Activated CD4-positive, alpha-beta T cell treated with anti-CD3 and anti-CD28 coated beads for 48 hours (primary cell): ENCODE results near the gene KCNT1.

Experiments
- DNase-seq: peaks from one replicate; pipeline ENCODE4 v3.0.0-alpha.2; 2020

The KCNT1 gene

DNA sequence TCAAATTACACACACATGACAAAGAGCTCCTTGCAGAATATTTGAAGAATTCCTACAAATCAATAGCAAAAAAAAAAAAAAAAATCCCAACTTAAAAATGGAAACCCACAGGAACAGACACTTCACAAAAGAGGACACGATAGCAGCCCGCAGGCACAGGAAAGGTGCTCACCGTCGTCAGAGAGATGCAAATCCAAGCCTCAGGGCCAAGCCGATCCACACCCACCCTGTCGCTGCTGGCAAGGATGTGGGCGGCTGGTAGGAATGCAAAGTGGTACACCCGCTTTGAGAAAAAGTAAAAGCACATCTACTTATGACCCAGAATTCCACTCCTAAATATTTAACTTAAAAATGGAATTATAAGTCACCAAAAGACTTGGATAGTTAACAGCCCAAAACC lies 28.0 kb upstream of the KCNT1 start:
- DNase-seq = no peak

DNA sequence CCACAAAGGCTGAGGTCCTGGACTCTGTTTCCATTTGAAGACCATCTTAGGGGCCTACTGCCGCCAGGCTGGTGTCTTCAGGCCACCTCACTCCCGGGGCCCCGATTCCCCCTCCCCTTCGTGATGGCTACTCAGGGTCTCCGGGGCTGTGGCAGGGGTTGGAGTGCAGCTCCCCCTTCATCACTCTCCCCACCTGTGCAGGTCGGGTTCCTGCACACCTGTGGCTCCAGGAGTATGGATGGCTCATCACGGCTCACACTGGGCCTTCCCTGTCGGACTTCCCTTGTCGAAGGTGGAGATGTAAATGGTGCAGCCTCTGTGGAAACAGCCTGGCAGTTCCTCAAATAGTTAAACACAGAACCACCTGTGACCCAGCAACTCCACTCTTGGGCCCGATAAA lies 27.0 kb upstream of the KCNT1 start:
- DNase-seq = no peak

DNA sequence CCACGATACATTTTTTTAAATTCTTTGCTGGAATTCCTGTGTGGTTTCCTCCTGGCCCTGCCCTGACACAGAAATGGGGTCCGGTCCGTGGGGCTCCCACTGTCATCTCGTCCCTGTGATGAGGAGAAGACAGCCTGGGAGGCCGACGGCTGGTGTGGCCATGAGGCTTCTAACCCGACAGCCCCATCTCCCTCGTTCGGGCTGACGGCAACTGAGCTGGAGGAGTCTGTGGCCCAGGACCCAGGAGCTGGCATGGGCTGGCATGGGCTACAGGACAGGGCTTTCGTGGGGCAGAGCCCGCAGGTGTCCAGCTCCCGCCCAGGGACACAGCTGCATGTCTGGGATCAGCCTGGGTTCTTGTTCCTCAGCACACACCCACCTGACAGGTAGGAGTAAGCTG lies 25.1 kb upstream of the KCNT1 start:
- DNase-seq = no peak

DNA sequence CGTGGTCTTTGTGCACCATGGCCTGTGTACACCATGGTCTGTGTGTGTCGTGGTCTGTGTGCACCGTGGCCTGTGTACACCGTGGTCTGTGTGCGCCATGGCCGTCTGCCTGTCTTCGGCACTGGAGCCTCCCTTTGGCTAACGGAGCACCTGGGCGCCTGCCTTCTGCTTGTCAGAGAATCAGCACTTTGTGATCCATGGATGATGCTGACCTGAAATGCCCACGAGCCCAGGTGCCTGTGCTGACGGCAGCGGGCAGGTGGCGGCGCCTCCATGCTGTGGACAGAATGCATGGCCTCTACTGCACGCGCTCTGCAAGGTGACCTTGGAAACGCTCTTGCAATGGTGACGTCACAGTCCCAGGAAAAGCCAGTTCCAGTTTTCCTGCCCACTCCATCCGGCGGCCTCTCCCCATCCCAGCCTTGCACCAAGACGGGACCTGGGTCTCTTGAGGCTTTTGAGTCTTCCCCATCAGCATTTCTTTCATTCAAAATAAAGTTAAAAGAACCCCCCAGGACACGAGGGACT lies 24.3 kb upstream of the KCNT1 start:
- no peak for DNase-seq

DNA sequence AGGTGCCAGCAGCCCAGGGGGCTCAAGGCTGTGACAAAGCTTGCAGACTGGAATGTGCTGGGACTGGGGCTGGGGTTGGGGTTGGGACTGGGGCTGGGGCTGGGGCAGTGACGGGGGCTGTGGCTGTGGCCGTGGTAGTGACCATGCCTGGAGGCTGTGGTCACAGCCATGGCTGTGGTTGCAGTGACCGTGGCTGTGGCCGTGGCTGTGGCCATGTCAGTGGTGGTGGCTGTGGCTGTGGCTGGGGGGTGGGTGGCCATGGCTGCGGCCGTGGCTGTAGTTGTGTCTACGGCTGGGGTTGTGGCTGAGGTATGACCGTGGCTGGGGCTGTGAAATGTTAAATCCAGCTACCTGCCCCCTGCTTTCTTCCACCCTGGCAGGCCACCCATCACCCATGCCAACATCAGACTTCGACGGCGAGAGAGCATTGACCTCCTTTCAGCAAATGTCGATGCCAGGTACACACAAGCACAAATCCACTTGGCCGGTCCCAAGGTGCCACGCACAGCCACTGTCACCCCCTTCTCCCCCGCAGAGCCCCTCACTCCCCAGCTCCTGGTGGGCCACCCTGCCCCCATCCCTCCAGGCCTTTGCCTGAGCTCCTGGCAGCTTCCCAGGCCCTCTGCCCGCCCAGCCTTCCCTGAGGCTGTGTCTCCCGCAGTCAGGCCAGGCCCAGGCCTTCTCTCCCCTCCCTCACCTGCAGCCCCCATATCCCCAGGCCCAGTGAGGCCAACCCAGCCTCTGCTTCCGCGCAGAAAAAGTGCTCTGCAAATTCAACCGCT lies 23.6 kb upstream of the KCNT1 start:
- no peak for DNase-seq

DNA sequence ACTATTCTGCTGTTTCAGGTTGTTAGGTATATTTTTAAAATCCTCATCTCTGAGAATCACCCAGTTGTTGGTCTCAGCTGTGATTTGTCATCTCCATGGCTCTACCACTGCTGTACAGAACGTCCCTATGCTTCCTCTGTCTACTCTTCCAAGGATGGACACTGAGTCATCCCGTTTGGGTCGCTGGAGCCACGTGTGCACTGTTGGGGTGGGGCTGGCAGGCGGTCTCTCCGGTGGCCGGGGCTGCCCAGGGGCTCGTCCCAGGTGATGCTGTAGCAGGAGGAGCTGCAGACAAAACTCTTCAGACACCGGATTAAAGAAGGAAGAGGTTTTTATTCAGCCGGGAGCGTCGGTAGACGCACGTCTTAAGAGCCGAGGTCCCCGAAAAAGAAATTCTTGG lies 21.9 kb upstream of the KCNT1 start:
- DNase-seq = no peak

DNA sequence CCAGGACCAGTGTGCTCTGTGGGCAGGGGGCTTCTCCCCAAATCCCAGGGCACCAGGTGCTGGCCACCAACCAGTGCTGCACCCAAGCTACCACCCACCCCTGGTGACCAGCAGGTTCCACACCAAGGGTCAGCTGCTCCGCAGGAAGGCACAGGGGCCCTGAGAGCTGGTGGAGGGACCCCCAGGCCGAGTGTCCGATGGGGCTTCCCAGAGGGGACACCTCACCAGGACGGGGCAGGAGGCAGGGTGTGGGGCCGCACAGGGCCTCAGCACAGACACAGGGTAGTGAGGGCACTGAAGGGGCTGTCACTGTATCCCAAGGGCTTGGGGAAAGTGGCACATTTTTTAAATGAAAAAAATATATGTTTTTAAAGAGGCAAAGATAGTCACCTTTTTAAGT lies 20.8 kb upstream of the KCNT1 start:
- DNase-seq = no peak

DNA sequence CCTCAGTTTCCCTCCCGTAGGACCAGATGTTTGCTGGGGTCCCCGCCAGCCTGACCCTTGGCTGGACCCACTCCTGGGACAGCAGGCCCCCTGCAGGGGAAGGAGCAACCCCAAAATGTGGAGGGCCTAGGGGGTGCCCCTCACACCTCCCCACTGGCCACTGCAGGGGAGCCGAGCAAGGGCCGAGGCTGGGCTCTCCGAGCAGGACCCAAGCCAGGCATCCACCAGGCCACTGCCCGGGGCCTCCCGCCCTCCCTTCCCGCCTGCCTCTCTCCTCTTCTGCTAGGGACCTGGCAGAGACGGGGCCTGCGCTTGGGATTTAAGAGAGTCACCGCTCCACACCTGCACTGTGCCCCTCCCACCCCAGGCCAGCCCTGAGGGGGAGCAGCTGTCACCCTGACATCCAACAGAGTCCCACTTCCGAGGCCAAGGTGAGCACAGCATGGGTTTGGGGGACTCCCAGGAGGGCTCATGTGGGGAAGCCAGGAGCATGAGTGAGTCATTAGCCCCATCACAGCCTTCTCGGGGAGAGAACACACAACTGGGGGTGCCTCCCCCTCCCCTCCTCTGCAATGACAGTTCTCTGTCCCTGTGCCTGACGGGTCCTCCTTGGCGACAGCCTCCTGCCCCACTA lies 18.5 kb upstream of the KCNT1 start:
- DNase-seq = no peak

DNA sequence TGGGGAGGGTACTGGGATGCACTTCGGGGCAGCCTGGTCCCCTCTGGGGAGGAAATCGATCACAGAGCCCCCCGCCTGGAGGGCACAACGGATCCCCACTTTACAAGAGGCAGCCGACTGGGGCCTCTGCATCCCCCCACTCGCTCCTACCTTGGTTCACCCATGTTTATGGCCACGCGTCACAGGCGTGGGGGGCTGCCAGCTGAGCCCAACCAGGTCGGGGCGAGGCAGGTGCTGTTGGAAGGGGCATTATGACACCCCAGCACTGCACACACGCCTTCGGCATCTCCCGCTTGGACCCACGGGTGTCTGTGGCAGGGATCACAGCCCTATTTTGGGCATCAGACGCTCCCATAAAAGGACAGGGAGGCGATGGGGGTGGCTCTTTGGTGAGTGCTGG lies 17.3 kb upstream of the KCNT1 start:
- no peak for DNase-seq

DNA sequence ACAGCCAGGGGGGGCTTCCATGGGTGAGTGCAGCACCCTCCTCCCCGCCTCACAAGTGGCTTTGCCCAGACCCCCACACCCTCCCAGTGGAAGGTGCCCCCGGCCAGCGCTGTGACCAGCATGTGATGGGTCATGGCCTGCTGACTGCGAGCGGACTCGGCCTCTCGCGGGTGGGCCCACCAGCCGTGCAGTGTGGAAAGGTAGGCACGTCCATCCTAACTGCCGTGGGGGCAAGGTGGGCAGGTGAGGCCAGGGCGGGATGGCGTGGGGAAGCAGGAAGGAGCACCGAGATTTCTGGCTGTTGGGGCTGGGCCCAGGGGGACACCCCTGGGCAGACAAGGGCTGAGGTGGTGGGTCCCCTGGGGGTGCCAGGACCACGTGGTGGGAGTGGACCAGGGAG lies 14.8 kb upstream of the KCNT1 start:
- no peak for DNase-seq

DNA sequence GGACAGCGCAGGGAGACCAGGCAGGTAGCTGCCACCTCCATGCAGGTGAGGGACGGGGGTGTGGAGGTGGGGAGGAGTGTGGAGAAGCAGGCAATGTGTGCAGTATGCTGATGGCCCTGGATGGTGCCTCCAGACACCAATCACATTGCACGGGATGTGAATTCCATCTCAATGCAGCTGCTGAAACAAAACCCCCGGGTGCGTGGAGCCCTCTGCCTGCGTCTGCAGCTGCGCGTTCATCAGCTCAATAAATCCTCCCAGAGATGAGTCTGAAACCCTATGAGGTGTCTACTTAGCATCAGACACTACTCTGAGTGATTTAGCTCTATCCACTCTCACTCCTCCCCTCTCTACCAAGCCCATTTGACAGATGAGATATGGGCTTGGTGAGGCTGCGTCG lies 13.0 kb upstream of the KCNT1 start:
- DNase-seq = no peak

DNA sequence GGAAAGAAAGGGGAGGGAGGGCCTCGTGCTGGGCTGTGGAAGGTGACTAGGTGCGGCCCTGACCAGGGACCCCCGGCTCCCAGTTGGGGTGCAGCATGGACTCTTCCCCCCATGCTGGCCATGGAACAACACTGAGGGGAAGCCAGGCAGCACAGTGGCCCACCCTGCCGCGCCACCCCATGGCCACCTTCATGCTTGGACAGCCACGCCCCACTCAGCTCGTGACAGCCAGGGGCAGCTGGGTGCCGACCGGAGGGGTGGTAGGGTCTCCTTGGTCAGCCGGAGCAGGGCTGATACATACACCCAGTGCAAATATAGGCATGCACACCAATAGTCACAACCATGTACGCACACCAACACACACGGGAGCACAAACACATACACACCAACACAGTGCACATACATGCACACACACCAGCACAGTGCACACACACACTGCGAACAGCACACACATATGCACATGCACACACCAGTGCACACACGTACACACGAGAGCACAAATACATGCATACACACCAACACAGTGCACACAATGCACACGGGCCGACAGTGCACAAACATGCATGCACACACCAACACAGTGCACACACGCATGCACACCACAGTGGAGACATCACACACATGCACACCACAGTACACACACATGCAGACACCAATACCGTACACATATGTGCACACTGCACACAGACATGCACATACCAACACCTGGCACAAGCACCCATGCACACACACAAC lies 11.0 kb upstream of the KCNT1 start:
- no peak for DNase-seq

DNA sequence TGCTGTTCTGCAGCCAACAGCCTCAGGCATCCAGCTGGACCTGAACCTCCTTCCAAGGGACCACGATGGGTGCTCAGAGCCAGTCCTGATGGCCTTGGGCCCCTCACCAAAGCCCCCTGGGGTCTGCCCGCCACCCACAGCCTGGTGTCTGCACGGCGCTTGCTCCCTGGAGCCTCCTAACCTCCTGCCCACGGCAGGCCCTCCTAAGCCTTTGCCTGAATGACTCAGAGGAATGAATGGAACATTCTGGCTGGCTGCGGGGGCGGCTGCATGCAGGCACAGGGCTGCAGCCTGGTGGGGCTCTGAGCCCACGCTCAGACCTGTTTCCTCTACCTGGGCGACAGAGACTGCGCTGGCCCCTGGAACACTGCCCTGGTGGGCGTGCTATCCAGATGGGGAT lies 9.6 kb upstream of the KCNT1 start:
- DNase-seq = no peak

DNA sequence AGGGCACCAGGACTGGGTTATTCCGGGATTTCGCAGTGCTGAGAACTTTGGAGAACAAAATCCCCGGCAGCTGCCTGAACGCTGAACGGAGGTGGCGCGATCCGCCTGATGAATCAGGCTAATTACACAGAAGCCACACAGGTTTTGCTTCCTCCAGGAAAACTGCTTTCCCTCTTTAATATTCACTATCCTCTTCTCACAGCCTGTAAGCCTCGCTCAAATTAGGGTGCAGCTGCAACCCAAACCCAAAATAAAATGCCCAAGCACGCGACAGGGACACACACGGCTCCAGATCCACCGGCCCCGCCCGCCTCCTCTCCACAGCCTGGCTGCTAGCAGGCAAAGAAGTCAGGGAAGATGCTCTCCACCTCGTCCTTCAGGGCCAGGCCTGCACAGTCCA lies 8.7 kb upstream of the KCNT1 start:
- DNase-seq = no peak

DNA sequence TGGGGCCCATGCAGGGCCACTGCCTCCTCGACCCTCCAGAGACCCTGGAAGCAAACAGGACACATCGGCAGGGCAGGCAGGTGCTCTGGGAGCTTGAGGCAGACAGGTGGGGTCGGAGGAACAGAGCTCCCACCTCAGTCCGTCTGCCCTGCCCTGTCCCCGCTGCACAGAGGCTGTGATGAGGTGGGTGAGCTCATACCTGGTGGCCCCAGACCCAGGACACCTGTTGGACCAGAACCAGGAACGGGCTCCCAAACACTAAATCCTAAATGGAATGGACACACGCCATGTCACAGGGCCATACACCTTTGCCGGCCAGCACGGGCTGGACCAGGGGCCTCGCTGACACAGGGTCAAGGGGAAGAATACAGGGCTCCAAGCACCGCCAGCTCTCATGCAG lies 8.2 kb upstream of the KCNT1 start:
- no peak for DNase-seq

DNA sequence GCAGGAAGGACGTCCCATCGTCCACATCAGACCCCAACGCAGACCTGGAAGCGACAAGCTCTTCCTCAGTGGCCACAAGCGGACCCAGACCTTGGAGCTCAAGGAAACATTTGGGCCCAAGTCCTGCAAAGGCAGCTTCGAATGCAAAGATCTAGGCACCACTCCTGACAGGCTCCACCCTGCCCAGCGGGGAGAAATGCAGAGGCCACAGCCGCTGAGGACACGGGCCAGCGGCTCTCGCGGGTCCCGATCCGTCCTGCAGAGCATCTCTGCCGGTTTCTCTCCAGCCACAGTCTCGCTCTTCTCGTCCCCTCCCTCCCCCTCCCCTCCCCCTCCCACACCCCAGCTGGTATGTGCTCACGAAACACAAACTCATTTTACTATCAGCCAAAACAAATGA lies 7.6 kb upstream of the KCNT1 start:
- DNase-seq = no peak

DNA sequence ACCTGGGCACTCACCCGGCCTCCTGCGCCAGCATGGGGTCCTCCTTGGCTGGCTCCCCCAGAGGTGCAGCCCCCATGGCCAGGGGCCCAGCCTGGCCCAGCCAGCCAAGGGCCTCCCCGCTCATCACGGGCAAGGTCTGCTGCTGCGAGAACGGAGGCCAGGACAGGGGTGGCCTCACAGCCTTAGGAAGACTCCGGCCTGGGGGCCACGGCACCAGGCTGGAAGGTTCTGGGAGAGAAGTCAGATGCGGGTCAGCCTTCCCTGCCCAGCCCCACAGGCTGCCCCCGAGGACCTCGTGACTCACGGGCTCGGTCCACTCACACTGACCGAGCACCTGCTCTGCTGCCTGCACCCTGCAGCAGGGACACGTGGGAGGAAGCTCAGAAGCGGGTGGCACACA lies 6.9 kb upstream of the KCNT1 start:
- DNase-seq = no peak

DNA sequence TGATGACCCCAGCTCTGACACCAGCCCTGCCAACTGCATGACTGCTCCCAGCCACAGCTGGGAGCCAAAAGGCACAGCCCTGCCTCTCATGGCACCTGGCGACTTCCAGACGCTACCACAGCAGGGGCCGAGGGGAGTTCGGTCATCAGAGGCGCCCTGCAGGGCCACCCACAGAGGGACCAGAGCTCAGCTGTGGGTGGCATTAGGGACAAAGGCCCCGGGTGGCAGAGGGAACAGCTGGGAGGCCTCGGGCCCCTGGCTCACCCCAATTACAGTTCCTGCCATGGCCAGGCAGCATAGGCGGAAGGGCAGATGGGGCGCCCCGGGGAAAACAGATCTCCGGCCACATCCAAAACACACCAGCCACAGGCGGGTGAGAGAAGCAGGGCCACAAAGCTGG lies 6.3 kb upstream of the KCNT1 start:
- DNase-seq = no peak

DNA sequence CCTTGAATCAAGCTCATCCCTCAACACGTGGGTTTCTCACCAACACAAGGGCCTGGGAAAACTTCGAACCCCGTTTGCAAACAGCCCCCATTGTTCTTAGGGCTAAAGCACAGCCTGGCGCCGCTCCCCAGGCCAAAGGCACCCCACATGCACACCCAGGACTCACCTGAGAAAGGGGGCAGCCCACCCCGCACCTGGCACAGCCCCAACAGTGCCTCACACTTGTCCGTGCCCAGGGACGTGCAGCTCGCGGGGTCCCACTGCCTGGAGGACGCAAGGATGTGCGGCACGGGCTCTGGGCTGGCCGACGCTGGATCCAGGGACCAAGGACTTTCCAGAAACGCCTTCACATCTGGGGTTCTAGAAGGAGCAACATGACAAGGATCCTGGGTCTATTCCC lies 5.5 kb upstream of the KCNT1 start:
- DNase-seq = no peak

DNA sequence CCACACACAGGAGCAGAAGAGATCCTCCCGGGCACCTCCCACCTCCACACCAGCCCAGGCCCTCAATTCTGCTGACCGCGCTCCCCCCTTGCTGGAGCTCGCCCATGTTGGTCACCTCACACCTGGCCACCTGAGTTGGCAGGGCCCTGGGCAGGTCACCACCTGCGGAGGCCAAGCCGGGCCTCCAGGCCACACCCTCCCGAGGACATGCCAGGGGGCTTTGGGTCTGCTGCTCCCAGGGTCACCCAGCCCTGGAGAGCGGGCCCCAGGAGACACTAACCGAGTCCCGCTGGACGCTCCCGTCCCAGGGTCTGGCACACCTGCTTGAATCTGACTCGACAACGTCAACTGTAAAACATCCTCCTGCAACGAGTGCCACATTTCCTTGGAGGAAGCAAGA lies 4.8 kb upstream of the KCNT1 start:
- DNase-seq = no peak

DNA sequence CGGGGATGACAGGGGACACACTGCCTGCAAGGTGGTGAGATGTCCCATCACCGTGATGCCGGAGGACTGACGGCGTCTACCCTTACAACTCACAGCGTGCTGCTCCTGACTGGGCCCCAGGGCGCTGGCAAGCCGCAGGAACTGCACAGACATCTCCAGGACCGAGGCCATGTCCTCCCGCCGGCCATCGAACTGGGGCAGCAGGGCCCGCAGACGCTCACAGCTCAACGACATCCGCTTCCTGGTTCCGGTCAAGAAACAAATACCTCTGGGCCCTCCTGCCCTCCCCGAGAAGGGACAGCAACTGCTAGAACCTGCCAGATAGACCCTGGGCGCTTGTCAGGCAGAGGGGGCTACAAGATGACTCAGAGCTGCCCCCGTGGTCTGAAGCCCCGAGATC lies 3.7 kb upstream of the KCNT1 start:
- DNase-seq = no peak

DNA sequence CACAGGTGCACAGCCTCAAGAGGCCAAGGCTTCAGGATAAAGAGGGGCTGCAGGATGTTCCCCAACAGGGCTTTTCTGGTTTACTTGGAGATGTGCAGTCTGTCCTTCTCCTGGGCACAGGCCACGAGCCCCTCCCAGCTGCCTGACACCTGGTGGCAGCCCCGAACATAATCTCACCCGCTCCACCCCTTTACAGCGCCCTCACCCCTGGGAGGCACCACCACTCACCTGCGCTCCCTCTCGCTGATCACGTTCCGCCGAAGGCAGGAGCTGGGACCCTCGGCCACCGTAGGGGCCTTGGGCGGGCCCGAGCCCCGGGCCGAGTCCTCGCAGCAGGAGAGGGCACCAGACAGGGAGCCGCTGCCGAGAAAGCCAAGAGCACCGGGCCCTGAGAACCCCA lies 3.2 kb upstream of the KCNT1 start:
- no peak for DNase-seq

DNA sequence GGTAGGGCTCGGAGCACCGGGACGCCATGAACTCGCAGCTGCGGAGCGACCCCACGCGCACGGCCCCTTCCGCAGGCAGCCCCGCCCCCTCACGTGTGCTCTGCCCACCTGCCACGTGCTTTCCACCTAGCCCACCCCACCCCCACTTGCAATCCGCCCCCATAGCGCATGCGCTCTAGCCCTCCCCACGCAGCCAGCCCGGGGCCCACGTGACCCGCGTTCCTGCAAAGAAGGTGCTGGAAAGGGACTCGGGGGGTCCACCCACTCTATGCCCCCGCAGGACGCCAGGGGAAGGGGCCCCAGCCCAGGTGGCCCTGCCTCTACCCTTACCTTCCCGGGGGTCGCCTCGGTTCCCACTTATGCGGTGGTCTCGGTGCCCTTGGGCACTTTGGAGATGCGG lies 2.5 kb upstream of the KCNT1 start, which contains the start of gene SOHLH1:
SOHLH1 (minus strand) TSS at position 42 of the 400 bp plus-strand sequence; CDS start at position 28, 14 bp downstream.
- no peak for DNase-seq

DNA sequence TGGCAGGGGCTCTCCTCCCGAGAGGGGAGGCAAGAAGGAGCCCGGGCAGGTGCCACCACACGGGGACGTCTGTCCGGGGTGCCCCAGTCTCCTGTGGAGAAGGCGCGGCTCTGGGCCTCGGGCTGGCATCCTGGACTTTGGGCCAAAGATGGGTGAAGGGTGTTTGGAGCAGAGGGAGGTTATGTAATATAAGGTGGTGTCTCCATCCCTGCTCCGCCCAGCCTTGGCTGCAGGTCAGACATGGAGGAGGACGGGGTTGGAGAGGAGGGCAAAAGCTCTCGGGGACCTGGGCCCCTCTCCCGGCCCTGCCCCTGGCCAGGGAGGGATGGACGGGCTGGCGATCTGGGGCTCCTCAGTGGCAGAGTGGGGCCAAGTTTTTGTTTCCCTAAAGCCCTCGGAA lies 1.5 kb upstream of the KCNT1 start:
- DNase-seq = no peak
